HG03066 (cell line): ENCODE data around the gene PLK3.
"Not testable (repeated sequence)": the region's sequence is repeated elsewhere in the genome, so short reads cannot be mapped to it uniquely, and the experiment has no call there.

Experiments used
- ATAC-seq: cut with Tn5 transposase; IDR thresholded peaks from one replicate; pipeline ENCODE4 v1.9.1; 2021; ENCODE audit warnings: low read depth; ENCODE audit not compliant: unreplicated experiment

The PLK3 gene

GRCh38 chr1:44786841-44787426 is 13.2 kb upstream of the PLK3 start:
- no peak for ATAC-seq

DNA sequence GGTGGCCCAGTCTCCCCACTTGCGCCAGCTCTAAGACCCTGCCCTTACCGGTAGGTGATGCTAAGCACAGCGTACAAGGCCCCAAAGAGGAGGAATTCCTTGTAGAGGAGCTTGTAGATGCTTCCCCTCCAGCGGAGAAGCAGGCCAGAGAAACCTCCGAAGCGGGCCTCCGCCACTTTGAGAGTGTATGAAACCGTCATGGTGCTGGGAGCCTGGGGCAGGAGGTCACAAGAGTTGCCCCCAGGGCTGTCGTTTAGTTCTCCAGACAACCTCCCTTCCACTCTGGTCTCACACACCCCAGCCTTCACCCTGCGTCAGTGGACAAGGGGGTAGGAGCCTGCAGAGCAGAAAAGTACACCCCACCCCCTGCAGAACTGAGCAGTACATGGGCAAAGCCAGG is 12.7 kb upstream of the PLK3 start:
- ATAC-seq: no peak

DNA sequence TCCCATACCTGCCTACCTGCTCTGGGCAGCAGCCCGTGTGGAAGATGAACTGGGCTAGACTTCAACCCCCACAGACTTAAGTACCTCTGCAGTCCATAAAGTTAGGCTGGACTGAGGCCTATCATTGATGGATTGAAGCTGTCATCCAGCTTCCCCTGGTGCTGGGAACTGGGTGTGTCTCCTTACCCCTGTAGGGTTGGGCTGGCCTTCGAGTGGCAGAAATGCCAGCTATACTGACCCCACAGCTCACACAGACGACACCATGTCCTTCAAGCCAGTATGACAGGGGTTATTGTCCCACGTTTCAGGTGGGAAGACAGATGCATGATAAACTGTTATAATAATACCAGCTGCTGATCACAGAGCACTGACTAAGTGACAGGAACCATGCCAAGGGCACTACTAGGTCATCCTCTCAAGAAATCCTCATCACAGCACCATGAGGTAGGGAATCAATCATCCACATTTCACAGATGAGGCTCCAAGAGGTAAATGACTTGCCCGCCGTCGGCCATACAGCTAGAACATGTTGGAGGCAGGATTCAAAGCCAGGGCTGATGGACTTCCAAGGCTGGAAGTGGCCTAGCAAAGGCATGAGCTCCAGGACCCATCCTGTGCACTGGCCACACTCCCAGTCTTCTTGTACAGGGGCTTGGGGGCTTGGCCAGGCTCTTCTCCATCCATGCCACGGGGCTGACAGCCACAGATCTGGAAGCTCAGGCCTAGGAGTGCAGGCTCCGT is 11.9 kb upstream of the PLK3 start, which contains the start of gene BEST4:
TSS of gene BEST4 (minus strand) at position 51 of the 741 bp plus-strand sequence. CDS start 465 bp downstream, outside the sequence.
- ATAC-seq: no peak

GRCh38 chr1:44790968-44791801 is 9.0 kb upstream of the PLK3 start:
- no peak for ATAC-seq

DNA sequence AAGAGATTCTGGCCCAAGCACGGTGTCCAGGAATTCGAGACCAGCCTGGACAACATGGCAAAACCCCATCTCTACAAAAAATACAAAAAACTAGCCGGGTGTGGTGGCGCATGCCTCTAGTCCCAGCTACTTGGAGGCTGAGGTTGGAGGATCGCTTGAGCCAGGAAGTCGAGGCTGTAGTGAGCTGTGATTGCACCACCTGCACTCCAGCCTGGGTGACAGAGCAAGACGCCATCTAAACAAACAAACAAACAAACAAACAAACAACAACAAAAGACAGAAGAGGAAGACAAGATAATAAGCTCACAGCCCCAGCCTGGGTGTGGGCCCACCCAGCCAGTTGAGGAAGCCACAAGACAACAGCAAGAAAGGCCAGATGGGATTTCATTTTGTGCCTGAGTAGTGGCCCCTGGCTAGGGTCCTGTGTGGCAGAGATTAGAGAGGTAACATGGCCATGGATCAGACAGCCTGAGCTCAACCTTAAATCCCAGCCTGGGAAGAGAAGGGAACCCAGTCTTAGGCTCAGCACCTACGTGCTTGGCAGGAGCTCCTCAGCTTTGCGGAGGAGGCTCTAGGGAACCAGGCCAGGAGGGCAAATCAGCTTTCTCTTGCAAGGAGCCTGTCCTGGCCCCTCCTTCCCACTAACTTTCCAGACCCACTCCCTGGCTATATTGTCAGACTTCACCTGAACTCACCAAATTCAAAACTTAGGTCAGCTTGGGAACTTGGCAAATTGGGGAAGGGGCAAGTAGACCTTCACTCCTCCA is 7.3 kb upstream of the PLK3 start:
- no peak for ATAC-seq

GRCh38 chr1:44797886-44798285 is 2.3 kb upstream of the PLK3 start:
- not testable (repeated sequence) for ATAC-seq

- ATAC-seq: no peak
Observed at GRCh38 chr1:44798481-44799365, 1.5 kb upstream of the PLK3 start.

DNA sequence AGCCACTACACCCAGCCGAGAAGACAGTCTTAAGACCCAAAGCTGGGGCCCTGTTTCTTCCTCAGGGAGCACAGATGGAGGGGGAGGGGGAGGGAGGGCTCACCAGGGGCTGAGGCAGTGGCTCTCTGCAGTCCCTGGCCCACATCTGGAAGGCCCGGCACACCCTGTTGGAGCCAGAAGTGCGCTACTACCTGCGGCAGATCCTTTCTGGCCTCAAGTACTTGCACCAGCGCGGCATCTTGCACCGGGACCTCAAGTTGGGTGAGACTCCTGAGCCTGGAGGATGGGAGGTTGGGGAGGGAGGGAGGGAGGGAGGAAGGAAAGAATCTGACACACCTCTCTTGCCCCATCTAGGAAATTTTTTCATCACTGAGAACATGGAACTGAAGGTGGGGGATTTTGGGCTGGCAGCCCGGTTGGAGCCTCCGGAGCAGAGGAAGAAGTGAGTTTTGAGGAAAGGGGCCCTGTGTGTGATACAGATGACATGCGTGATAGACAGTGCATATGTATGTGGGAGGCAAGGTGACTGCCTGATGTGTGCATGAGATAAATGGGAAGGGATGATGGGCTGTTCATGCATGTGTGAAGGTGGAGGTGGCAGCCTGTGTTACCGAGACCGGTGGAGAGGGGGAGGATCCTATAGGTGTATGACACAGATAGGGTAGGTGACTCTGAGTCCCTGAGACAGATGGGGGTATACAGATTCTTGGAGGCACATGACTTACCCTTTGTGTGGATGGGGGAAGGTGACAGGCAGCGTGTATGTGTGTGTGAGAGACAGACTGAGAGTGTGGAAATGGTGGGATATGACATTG is 1.5 kb downstream of the PLK3 start:
- ATAC-seq: no peak

DNA sequence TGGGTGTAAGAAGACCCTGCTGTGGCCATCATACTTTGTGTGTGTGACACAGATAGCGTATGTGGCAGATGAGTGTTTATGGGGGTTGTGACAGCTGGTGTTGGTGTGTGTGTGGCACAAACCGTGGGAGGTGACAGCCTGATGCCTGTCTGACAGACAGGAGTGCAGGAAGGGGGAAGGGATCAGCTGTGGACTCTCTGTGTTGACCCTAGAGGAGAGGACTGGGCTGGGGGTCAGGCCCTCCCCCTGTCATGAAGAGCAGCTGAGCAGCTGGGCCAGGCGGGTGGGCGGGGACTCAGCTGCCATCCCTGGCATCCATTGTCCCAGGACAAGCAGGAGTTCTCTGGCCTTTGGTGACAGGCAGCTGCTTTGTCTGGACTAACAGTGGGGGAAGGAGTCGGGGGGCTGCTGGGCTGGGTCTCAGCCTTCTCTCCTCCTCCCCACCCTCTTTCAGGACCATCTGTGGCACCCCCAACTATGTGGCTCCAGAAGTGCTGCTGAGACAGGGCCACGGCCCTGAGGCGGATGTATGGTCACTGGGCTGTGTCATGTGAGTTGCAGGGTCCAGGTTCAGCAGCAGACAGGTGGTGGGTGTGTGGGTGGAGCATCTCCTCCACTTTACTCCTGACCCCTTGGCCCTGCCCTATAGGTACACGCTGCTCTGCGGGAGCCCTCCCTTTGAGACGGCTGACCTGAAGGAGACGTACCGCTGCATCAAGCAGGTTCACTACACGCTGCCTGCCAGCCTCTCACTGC is 2.3 kb downstream of the PLK3 start:
- ATAC-seq: no peak

DNA sequence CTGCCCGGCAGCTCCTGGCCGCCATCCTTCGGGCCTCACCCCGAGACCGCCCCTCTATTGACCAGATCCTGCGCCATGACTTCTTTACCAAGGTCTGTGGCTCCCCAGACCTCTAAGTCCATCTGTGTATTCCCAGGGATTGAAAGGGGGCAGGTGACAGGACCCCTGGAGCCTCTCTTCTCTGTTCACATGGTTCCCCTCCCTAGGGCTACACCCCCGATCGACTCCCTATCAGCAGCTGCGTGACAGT is 2.8 kb downstream of the PLK3 start:
- no peak for ATAC-seq

DNA sequence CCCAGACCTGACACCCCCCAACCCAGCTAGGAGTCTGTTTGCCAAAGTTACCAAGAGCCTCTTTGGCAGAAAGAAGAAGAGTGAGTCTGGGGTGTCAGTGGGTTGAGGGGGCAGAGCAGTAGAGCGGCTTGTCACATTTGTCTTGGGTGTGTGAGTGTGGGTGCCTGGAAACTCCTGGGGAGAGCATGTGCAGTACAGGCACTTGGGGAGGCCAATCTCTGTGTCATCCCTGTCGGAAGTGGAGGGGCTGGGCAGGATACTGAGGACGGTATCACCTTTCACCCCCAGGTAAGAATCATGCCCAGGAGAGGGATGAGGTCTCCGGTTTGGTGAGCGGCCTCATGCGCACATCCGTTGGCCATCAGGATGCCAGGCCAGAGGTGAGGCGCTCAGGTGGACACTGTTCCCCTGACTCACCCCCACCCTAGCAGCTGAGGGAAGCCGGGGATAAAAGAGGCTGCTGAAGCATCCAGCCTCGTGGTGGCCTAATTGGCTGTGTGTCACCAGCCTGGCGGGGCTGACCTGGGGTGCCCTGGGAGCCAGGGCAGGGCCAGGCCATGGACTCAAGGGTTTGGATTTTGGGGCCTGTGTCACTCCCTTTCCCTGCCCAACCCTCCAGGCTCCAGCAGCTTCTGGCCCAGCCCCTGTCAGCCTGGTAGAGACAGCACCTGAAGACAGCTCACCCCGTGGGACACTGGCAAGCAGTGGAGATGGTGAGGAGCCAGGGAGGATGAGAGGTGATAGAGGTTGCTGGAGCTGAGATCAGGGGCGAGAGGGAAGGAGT is 3.3 kb downstream of the PLK3 start:
- ATAC-seq: no peak

- ATAC-seq: no peak
Observed at GRCh38 chr1:44805311-44806024, 5.3 kb downstream of the PLK3 start.

DNA sequence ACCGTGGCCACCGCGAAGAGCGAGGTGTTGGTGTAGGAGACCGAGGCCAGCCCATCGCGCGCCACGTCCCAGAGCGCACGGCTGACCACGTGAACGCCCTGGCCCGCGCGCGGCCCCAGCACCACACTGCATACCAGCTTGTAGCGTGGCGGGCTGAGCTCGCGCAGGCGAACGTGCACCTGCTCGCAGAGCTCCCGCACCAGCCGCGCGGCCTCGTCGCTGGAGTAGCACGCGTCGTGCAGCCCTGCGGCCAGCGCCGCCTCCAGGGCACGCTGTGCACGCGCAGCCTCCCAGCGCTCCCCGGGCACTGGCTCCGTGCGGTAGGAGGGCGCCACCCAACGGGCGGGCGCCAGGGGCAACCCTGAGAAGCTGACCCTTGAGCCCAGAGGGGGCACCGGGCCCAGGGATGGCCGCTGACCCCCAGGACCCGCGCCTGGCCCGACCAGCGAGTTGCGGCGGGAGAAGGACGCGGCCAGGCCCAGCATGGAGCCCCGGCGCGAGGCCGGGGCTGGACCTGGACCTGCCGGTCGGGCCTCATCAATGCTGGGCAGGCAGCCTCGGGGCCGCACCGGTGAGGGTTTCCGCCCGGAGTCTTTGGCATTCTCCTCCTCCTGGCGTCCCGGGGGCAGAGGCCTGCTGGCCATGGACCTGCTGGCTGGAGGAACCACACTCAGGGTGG is 6.0 kb downstream of the PLK3 start:
- ATAC-seq: no peak

DNA sequence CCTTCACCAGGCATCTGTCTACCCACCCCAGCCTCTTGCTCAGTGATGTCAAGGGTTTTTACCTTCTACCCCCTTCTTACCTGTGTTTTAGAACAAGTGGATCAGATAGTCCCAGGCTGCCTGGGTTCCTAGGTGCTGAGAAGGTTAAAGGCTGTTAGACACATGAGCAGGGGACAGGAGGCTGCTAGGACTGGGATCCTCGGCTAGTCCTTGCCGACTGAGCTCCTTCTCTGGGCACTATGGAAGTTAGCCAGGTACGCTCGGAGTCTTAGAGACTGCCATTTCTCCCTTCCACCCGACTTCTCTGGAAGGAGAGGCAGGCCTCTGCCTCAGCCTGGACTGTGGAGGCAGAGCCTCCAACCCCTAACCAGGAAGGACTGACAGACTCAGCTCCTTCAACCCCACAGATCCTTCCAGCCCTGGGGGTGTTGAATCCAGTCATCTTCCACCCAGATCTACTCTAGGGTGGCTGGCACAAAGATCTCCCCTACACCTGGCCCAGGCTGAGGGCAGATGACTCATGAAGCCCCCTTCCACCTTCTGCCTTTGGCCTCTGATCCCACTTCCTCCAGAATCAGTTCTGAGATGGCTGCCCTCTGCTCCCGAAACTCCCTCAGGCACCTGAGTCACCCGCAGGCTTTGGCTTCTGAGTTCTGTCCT is 6.7 kb downstream of the PLK3 start, which contains the start of gene DYNLT4:
TSS of gene DYNLT4 (minus strand) at position 648 of the 660 bp plus-strand sequence. CDS start 683 bp downstream, outside the sequence.
- no peak for ATAC-seq

DNA sequence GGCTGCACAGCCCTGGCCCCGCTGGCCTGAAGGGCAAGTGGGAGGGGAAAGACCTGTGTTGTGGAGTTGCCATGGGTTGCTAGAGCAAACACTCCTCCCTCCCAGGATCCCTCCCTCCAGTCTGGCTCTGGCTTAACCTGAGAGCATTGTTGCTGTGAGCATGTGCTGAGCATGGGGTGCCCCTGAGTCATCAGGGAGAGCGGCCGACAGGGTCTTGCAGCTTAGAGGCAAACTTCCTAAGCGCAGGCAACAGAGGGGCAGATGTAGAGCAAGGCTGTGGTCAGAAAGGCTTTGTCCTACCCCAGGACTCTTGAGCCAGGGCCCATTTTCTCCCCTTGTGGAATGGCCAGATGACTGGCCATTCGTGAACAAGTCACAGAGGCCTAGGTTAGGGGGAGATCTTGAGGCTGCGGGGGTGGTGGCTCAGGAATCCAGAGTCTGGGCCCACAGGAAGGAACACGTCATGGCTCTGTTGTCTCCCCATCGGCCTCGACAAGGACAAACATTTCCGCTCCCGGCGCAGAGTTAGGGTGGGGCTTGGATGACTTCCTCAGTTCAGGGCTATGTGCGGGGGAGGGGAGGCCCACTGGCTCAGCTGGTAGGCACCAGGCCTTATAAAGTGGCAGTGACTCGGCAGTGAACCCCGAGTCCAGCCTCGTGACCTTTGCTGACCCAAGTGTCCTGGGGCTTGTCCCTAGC is 7.3 kb downstream of the PLK3 start:
- peak; percentile 34 for ATAC-seq
